Activated CD4-positive, alpha-beta T cell treated with anti-CD3 and anti-CD28 coated beads, Interleukin-2, Interleukin-4, amounts not matched to agents 100 ng/mL and 50 ng/mL, durations not matched to agents 16 hours and 8 hours (primary cell): ENCODE data around the gene NANS.
"Not testable (repeated sequence)": the region's sequence is repeated elsewhere in the genome, so short reads cannot be mapped to it uniquely, and the experiment has no call there.

Experiments
- DNase-seq: peaks from one replicate; pipeline ENCODE4 v3.0.0-alpha.2; 2020; ENCODE audit warnings: low spot score

NANS gene

DNA sequence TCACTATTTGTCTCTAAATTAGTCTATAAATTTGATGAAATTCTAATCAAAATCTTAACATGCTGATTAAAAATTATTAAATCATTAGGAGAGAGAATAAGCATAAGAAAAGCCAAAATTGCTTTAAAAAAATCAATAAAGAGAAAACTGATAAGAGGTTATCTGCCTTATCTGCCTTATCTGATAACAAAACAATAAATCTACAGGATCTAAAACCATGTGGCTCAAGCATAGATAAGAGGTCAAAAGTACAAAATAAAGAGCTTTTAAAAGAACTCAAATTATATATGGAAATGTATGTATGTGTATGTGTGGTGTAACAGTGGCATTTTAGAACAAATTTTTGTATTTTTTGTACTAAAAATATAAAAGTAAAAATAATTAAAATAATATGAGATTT lies 43.9 kb downstream of the NANS start:
- DNase-seq = no peak

DNA sequence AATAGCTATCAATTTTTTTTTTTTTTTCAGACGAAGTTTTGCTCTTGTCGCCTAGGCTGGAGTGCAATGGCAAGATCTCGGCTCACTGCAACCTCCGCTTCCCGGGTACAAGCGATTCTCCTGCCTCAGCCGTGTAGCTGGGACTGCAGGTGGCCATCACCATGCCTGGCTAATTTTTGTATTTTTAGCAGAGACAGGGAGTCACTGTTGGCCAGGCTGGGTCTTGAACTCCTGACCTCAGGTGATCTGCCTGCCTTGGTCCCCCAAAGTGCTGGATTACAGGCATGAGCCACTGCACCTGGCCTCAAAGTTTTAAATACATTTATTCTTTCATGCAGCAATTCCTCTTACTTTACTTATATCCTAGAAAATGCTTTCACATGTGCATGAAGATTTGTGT lies 44.9 kb downstream of the NANS start:
- no peak for DNase-seq

DNA sequence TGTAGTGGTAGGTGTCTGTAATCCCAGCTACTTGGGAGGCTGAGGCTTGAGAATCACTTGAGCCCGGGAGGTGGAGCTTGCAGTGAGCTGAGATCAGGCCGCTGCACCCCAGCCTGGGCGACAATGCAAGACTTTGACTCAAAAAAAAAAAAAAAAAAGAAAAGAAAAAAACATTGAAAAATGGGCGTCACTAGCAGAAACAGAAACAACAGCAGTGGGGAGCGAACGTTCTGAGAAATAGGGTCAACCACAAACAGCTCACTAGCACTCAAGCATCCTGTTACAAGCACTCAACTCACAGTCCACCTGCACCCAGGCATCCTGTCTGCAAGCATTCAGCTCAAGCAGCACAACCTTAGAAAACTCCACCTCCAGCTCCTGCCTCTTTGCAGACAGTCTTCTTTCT lies 45.3 kb downstream of the NANS start:
- DNase-seq = peak; percentile 96

DNA sequence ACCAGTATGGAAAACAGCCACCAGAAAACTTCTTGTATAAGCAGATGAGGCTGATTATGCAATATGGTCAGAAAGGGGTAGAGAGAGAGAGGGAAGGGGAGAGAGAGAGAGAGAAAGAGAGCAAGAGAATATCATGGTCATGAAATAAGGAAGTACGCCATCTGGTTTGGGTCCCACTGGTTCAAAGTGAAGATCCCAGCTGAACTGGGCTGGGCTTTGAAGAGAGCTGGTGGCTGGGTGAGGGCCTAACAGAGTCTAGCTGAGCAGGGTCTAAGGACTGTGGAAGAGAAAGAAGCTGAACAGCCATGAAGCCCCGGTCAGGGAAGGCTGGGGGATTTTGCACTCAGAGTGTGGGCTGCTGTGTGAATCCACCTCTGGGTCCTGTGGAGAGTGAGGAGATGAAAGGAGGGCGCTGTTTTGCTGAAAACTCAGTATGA lies 47.9 kb downstream of the NANS start:
- no peak for DNase-seq

DNA sequence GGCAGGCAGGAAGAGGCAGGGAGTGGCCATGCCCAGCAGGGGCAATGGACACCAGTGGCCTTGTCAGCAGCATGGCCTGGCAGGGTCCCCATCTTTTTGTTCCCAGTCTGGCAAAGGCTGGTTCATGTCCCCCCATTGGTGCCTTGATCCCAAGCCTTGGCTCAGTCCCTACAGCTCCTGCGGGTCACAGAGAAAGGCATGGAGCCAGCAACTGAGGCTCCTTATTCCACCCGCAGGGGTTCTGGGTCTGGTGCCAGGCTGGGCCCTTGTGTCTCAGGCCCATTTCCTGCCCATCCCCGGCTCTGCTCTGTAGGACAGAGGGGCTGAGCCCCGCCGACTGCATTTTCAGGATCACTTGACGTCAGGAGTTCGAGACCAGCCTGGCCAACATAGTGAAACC lies 48.5 kb downstream of the NANS start:
- no peak for DNase-seq

DNA sequence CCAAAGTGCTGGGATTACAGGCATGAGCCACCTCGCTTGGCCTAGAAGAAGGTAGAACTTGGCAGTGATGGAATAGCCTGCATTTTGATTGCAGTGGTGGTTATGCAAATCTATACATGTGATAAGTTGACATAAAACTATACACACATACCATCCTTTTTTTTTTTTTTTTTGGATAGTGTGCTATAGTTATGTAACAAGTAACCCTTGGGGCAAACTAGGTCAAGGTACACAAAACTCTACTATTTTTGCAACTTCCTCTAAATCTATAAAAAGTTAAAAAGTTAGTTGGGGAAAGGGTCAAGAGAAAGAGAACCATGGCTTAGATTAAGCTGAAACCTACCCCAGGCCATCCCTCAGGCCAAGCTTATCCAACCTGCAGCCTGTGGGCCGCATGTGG lies 51.4 kb downstream of the NANS start:
- no peak for DNase-seq

DNA sequence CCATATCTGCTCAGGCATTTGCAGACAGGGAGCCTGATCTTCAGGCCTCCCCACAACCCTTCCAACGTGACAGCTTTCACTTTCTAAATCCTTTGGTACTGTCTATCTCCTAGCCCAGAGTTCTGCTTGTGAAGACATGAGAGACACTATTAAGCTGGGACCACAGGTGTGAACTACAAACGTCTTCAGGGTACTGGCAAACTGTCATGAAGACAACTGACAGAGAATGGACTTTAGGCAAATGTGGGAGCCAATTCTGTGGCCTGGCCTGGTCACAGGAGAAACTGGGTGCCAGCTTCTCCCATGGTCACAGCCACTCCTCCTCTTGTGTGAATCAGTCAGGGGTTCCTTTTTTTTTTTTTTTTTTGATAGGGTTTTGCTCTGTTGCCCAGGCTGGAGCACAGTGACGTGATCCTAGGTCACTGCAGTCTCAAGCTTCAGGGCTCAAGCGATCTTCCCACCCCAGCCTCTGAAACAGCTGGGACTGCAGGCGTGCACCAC lies 52.0 kb downstream of the NANS start:
- DNase-seq = peak; percentile 52

DNA sequence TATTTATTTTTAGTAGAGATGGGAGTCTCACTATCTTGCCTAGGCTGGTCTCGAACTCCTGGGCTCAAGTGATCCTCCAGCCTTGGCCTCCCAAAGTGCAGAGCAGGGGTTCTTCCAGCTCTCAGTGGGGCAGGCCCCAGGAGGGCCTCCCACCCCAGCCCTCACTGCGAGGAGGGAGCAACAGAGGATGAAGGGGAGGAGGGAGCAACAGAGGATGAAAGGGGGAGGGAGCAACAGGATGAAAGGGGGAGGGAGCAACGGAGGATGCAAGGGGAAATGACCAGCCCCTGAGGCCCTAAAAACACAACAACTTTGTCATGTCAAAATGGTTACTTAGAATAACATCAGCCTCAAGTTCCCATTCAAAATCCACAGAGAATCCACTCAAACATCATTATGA lies 52.5 kb downstream of the NANS start:
- DNase-seq = no peak

DNA sequence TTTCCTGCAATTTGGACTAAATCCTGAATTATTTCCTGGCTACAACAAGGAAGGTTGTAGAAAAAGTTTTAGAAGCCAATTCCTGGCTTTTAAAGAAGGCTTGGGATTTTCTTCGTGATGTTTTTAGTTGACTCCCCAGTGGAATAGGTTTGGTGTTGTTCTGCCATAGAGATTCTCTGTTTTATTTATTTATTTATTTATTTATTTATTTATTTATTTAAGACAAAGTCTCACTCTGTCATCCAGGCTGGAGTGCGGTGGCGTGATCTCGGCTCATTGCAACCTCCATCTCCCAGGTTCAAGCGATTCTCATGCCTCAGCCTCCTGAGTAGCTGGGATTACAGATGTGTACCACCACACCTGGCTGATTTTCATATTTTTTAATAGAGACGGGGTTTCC lies 60.6 kb downstream of the NANS start:
- not testable (repeated sequence) for DNase-seq

DNA sequence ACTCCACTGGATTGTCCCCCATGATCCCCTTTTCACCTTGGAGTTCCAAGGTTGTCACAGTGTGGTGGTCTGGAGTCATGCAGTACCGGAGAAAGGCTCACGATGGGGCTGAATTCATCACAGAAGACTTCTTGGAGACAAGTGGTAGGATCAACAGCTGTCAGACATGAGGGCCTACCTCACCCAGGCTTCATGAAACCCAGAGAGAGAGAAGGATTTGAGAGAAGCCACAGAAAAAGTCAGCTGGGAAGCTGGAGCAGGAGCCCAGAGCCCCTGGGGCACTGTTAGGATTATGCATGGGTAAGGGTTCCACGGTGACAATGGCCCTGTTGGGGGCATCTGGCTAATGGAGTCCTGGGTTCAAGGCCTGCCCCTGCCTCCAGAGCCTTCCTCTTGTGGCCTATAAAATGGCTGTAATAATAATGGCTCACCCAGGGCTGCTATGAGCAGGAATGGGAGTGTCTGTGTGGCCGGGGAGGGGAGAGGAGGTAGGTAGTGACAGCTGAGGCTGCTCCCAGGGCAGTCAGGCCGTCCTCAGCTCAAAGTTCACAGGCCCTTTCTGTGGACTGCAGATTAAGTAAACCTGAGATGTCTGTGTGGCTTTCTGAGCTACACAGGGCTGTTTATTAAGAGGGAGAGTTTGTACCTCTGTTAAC lies 61.6 kb downstream of the NANS start:
- peak; percentile 59 for DNase-seq

DNA sequence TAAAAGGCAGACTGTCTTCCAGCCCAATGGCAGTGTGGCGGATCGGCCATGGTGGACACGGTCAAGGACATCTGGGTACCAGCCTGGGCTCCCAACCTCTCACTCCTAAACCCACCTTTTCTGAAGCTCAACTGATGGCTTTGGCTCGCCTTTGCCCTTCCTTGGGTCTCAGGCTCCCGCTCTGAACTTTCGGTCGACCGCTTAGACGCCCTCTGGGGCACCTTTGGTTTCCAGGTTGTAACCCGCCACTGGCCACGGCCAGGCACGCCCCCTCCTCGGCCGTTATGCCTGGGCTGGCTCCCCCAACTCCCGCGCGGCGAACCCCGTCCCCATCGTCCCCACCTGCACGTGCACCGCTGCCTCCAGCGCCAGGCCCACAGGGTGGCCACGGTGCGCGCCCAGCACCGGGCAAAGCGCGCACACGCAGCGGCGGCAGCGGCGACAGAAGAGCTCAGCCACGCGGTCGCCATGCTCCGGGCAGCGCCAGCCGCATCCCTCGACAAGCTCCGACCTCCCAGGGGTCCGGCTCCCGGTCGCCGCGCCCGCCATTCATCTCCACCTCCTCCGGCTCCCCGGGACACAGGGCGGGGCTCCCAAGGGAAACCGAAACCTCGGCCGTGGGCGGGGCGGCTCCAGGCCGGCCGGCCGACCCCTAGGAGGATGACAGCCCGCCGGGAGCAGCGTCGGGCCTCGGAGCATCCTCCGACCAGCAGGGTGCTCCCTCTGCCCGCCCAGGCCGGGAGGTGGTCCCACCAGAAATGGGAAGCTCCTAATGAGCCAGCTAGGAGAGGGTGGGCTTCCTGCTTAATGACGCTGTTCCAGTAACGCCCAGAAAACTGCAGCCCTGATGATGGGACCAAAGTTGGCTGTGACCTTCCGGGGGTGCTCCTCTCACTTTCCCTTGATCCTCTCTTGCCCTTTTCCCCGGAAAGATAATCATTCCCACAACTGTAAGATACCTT lies 62.4 kb downstream of the NANS start, which contains the start of gene TRIM14:
Gene TRIM14, minus strand, starts transcription at position 583 of the 962 bp plus-strand sequence. Its CDS starts 34 bp downstream, at position 549.
- DNase-seq = peak; percentile 65

DNA sequence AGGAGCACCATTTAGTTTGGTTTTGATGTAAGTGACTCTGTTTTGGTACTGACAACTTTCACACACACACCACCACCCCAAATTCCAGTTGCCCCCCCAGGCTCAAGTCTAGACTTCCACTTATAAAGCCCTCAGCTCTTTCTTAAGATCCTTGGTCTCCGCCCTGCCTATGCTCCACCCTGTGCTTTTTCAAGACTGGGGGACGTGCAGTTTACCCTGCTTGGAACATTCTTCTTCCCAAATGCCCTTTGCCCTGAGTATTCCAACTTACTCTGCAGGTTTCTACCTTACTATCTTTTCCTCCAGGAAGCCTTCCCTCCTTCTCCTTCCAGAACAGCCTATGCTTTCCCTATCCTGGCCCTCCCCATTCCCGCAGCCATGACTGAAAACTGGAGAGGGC lies 63.9 kb downstream of the NANS start:
- DNase-seq = no peak

DNA sequence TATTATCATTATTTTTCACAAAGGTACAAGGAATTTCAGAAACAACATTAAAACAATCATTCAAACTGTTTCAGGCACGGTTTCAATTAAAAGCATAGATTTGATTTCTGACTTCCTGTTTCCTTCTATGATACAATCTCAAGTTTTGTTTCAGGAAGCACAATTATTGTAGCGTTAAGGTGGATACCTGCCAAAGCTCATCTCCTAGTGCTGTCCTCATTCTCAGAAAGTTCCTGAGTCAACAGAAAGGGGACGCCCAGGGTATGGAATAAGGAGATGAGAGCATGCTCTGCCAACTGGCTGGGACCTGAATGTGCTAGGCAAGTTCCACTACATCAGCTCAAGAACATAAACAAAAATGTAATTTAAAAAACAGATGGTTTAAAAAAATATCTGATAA lies 64.5 kb downstream of the NANS start:
- no peak for DNase-seq

DNA sequence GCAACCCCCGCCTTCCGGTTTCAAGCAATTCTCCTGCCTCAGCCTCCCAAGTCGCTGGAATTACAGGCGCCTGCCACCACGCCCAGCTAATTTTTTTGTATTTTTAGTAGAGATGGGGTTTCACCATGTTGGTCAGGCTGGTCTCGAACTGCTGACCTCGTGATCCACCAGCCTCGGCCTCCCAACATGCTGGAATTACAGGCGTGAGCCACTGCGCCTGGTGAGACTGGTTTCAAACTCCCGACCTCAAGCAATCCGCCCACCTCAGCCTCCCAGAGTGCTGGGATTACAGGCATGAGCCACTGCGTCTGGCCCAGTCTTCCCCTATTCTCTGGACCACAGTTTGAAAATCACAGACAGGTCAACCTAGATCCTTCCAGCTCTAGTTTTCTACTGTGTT lies 67.6 kb downstream of the NANS start:
- DNase-seq = not testable (repeated sequence)

DNA sequence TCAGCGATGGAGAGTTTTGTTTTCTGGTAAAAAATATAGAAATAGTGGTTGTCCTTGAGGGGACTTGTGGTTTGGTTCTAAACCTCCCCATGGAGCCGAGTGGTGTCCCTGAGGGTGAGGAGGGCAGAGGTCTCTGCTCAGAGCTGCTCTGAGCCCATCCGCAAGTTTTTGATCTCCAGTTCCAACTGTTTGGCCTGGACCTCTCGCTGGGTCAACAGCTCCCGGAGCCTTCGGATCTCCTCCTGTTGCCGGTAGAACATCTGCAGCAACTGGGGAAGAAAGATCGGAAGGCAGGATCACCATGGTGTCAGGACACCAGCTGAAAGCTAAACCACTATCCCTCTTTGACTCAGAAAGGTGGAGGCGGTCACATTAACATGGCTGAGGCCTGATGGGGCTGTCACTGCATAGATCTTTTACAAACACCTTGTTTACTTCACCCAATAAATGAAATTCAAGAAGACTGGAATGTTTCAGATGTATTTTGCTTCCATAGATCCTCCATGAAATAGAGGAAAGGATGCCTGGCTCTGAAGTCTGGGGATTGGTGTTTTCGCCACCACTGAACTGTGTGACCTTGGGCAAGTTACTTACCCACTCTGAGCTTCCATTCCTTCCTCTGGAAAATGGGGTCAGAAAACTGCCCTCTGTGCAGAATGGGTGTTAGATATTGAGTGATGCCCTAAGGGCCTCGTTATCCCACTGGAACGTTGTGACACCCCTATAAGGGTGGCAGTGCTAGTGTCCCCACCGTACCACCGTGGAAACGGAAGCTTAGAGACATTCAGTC lies 68.3 kb downstream of the NANS start:
- DNase-seq = no peak

DNA sequence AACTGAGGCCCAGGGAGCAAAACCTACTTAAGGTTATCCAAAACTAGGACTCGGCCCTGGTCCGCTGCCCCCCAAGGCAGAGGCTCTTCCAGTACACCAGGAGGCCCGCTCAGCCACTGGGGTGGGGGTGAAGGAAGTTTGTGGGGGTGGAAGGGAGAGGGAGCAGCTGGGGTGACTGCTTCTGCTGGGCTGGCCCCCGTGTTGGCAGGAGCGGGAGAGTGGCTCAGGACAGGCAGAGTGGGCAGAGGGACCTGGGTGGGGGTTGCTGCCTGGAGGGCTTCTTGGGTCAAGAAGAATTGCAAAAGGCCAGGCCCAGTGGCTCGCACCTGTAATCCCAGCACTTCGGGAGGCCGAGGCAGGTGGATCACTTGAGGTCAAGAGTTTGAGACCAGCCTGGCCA lies 70.7 kb downstream of the NANS start:
- DNase-seq = no peak

DNA sequence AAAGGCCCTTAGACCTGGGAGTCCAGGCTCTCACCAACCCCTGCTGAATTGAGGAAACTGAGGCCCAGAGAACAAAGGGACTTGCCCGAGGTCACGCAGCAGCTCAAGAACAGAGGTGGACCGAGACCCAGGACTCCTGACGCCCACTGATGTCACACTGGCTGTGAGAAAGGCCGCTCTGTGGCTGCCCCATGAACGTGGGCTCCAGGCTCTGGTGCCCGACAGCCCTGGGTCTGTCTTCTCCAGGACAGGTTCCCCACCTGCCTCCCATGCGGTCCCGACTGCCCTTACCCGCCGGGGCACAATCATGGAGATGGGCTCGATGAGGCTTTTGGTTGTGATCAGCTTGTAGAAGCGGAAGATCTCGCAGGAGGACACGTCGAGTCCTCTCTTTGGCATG lies 71.8 kb downstream of the NANS start:
- DNase-seq = no peak

DNA sequence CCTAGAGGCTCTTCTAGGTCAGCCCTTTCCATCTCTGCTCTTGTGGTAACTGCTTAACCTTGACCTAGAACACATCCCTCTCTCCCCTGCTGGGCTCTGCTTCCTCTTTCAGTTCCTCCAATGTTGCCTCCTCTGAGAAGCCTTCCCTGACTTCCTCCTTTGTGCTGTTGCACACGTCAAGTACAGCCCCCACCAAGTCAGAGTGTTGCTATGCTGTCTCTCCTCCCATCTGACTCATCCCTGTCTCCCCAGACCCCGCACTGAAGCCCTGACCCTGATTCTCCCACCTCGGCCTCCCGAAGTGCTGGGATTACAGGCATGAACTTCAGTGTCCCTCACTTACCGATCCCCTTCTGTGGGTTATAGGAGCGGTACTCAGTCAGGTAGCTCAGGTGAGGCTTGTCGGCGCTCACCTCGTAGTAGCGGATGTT lies 72.9 kb downstream of the NANS start:
- DNase-seq = no peak

DNA sequence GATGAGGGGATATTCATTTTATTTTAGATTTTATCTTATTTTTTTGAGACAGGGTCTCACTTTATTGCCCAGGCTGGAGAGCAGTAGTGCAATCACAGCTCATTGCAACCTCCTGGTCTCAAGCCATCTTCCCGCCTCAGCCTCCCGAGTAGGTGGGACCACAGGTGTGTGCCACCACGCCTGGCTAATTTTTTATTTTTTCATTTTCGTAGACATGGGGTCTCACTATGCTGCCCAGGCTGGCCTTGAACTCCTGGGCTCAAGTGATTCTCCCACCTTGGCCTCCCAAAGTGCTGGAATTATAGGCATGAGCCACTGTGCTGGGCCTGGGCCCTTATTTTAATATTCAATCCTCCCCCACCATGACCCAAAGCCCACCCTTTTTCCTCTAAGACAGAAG lies 73.5 kb downstream of the NANS start:
- DNase-seq = not testable (repeated sequence)

DNA sequence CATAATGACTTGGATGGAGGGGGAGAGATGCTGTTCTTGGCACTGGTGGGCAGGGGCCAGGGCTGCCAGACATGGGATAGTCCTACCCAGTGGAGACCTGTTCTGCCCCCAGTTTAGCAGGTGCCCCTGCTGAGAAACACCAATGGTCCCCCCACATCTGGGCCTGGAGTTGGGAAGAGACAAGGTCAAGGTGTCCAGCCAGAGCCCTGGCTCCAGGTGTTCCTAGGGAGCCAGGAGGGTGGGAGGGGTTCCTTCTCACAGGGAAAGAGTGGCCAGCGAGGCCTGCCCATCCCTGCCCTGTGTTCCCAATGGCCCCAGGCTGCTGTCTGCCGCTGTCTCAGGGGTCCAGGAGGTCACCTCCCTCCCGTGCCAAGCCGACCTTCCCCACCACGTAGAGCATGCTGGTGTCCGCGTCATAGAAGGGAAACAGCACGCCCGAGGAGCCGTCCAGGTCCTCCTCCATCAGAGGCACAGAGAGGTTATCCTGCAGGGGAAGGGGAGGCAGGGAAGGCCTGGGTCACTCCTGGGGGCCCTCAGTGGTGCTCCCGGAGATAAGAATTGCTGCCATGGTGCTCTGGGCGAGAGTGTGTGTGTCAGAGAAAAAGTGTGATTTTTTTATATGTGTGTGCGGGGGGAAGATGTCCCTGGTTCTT lies 74.2 kb downstream of the NANS start:
- no peak for DNase-seq

DNA sequence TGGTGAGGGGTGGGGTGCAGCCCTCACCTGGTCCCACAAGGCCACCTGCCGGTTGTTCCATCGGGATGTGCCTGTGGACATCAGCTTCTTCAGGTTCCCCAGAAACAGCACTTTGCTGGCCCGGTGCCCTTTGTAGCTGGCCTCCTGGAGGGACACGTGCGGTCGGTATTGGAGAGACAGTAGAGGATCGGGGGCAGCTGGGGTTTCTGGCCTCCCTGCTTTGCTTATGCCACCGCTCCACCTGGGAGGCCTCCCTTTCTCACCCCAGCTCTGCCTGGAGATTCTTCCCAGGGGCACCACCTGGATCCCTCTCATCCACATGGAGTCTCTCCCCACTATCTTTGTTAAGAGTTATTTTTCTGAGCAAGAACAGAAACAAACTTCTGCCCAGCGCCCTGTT lies 75.6 kb downstream of the NANS start:
- no peak for DNase-seq
